ENCODE measurements around the gene OR14J1.
"Not testable (repeated sequence)": the region's sequence is repeated elsewhere in the genome, so short reads cannot be mapped to it uniquely, and the experiment has no call there.

The OR14J1 gene

GRCh38 chr6:29301316-29301715 is at the start of gene OR14J1:
Gene OR14J1, plus strand, starts transcription at chr6:29301701. Its CDS starts 4,989 bp downstream, at chr6:29306690.
- DNase-seq: no peak

GRCh38 chr6:29251736-29252135 is 49.8 kb upstream of the OR14J1 start:
- no peak for DNase-seq

GRCh38 chr6:29255530-29255929 is 46.0 kb upstream of the OR14J1 start:
- DNase-seq: no peak

GRCh38 chr6:29259721-29260120 is 41.8 kb upstream of the OR14J1 start:
- no peak for DNase-seq

GRCh38 chr6:29263001-29263400 is 38.5 kb upstream of the OR14J1 start:
- DNase-seq: no peak

GRCh38 chr6:29294499-29294914 is 7.0 kb upstream of the OR14J1 start:
- DNase-seq: no peak

- DNase-seq: no peak
Observed at GRCh38 chr6:29295181-29295585, 6.3 kb upstream of the OR14J1 start.

- DNase-seq: no peak
Observed at GRCh38 chr6:29295623-29296022, 5.9 kb upstream of the OR14J1 start.

- no peak for DNase-seq
Observed at GRCh38 chr6:29319931-29320330, 18.4 kb downstream of the OR14J1 start.

GRCh38 chr6:29323332-29323731 is 21.8 kb downstream of the OR14J1 start:
- not testable (repeated sequence) for DNase-seq

GRCh38 chr6:29325777-29326176 is 24.3 kb downstream of the OR14J1 start:
- DNase-seq: no peak

- DNase-seq: no peak
Observed at GRCh38 chr6:29332676-29333075, 31.2 kb downstream of the OR14J1 start.

- DNase-seq: no peak
Observed at GRCh38 chr6:29336269-29336668, 34.8 kb downstream of the OR14J1 start.

GRCh38 chr6:29345380-29345779 is 43.9 kb downstream of the OR14J1 start:
- DNase-seq: no peak

- DNase-seq: not testable (repeated sequence)
Observed at GRCh38 chr6:29349348-29349747, 47.8 kb downstream of the OR14J1 start.

- no peak for DNase-seq
Observed at GRCh38 chr6:29354980-29355379, 53.5 kb downstream of the OR14J1 start.

- DNase-seq: no peak
Observed at GRCh38 chr6:29355603-29356002, 54.1 kb downstream of the OR14J1 start.

All from GOT3 (cell line).